Measurements from ENCODE around the gene ANKS6. TPM values are rescaled to one million over a fixed set of nuclear protein-coding genes. Genes with fewer than 3 reads are reported as not detected.

The ANKS6 gene
- total RNA-seq, 4 donors from 2014 or later, result 7.0 to 37.8 (median 10.3) TPM

GRCh38 chr9:98767196-98767595 lies 29.2 kb downstream of the ANKS6 start:
- H3K4me1 ChIP-seq, result no peaks in the 10 kb centered on the region
- peaks cover 48% of the 10 kb centered on the region for H3K36me3 ChIP-seq
- WGBS, result 97% methylated on average over 3 of the region's 3 CpGs

GRCh38 chr9:98766586-98766985 lies 29.8 kb downstream of the ANKS6 start:
- peaks cover 4% of the 10 kb centered on the region for H3K9me3 ChIP-seq
- 93% methylated on average over 2 of the region's 2 CpGs for WGBS
- DNase-seq (ENCODE audit: low spot score in 2 of 2), result no peak
- no peak overlapping the region for H3K27ac ChIP-seq
- no peak overlapping the region for H3K4me3 ChIP-seq
- no peaks in the 10 kb centered on the region for H3K4me1 ChIP-seq
- TF ChIP-seq POLR2AphosphoS5 (IDR thresholded peaks at IDR 0.05) (no peak), POLR2A (IDR thresholded peaks at IDR 0.05) (no peak), CTCF (IDR thresholded peaks at IDR 0.05) (no peak), EP300 (IDR thresholded peaks at IDR 0.05) (no peak)
- H3K27me3 ChIP-seq, result no peaks in the 10 kb centered on the region
- peaks cover 43% of the 10 kb centered on the region for H3K36me3 ChIP-seq

More at GRCh38 chr9:98767196-98767595, 29.2 kb downstream of the ANKS6 start:
- H3K4me3 ChIP-seq, result no peak overlapping the region
- H3K9me3 ChIP-seq, result peaks cover 4% of the 10 kb centered on the region
- no peak for TF ChIP-seq EP300 (IDR thresholded peaks at IDR 0.05)
- TF ChIP-seq POLR2A (IDR thresholded peaks at IDR 0.05), result no peak
- TF ChIP-seq POLR2AphosphoS5 (IDR thresholded peaks at IDR 0.05), result no peak
- TF ChIP-seq CTCF (IDR thresholded peaks at IDR 0.05), result no peak
- no peak for DNase-seq (ENCODE audit: low spot score in 2 of 2)
- no peaks in the 10 kb centered on the region for H3K27me3 ChIP-seq
- H3K27ac ChIP-seq, result no peak overlapping the region

- Histone ChIP-seq H3K27me3 (no peaks in the 10 kb centered on the region), H3K9me3 (peaks cover 4% of the 10 kb centered on the region), H3K4me3 (no peak overlapping the region), H3K36me3 (peaks cover 30% of the 10 kb centered on the region), H3K27ac (no peak overlapping the region), H3K4me1 (no peaks in the 10 kb centered on the region)
- no peak for TF ChIP-seq EP300 (IDR thresholded peaks at IDR 0.05)
- no peak for DNase-seq (ENCODE audit: low spot score in 2 of 2)
- WGBS, result 69% methylated on average over 1 of the region's 1 CpG
Observed at GRCh38 chr9:98765256-98765655, 31.1 kb downstream of the ANKS6 start.

- H3K9me3 ChIP-seq, result peaks cover 4% of the 10 kb centered on the region
- H3K36me3 ChIP-seq, result peaks cover 27% of the 10 kb centered on the region
- TF ChIP-seq POLR2A (IDR thresholded peaks at IDR 0.05), result no peak
- no peak for TF ChIP-seq CTCF (IDR thresholded peaks at IDR 0.05)
- TF ChIP-seq POLR2AphosphoS5 (IDR thresholded peaks at IDR 0.05), result no peak
- no peak overlapping the region for H3K27ac ChIP-seq
- H3K27me3 ChIP-seq, result no peaks in the 10 kb centered on the region
- no peak for DNase-seq (ENCODE audit: low spot score in 2 of 2)
- WGBS, result 92% methylated on average over 3 of the region's 3 CpGs
- no peaks in the 10 kb centered on the region for H3K4me1 ChIP-seq
- H3K4me3 ChIP-seq, result no peak overlapping the region
Observed at GRCh38 chr9:98763986-98764745, 32.2 kb downstream of the ANKS6 start.

GRCh38 chr9:98760231-98760630 lies 36.1 kb downstream of the ANKS6 start:
- H3K4me1 ChIP-seq, result no peaks in the 10 kb centered on the region
- no peak for DNase-seq (ENCODE audit: low spot score in 2 of 2)
- H3K36me3 ChIP-seq, result peaks cover 17% of the 10 kb centered on the region
- H3K27me3 ChIP-seq, result no peaks in the 10 kb centered on the region
- TF ChIP-seq POLR2AphosphoS5 (IDR thresholded peaks at IDR 0.05), result no peak
- no peak for TF ChIP-seq POLR2A (IDR thresholded peaks at IDR 0.05)
- TF ChIP-seq CTCF (IDR thresholded peaks at IDR 0.05), result no peak
- TF ChIP-seq EP300 (IDR thresholded peaks at IDR 0.05), result no peak
- peaks cover 4% of the 10 kb centered on the region for H3K9me3 ChIP-seq
- no peak overlapping the region for H3K4me3 ChIP-seq
- H3K27ac ChIP-seq, result no peak overlapping the region
